Liver (tissue), 9 donors: Measurements from ENCODE around the gene NEK7. TPM values are rescaled to one million over a fixed set of nuclear protein-coding genes. Genes with fewer than 3 reads are reported as not detected.

ENCODE experiments used
- DNase-seq: peaks from one replicate; pipeline ENCODE4 v3.0.0-alpha.2; 2017; ENCODE audit warnings: low spot score
- H3K27ac ChIP-seq, 2 donors: one replicate each; pipeline ENCODE4 v1.7.0; 2013; ENCODE audit warnings: inconsistent platforms in 2 of 2, low read length in 2 of 2, control low read depth in 1 of 2, low read depth in 1 of 2, mild to moderate bottlenecking in 1 of 2
- H3K27me3 ChIP-seq, 4 donors: one replicate each; pipeline versions ENCODE4 v1.6.1 to v1.7.0; 2013; ENCODE audit warnings: low read length in 3 of 4, inconsistent platforms in 1 of 4, mild to moderate bottlenecking in 1 of 4, moderate library complexity in 1 of 4; ENCODE audit not compliant: control insufficient read depth in 4 of 4, insufficient read depth in 4 of 4
- H3K36me3 ChIP-seq, 4 donors: one replicate each; pipeline versions ENCODE4 v1.6.1 to v1.7.0; 2013; ENCODE audit warnings: low read length in 3 of 4, mild to moderate bottlenecking in 3 of 4, low read depth in 1 of 4, moderate library complexity in 1 of 4; ENCODE audit not compliant: control insufficient read depth in 4 of 4, insufficient read depth in 3 of 4
- H3K4me1 ChIP-seq, 4 donors: one replicate each; pipeline versions ENCODE4 v1.6.1 to v1.7.0; 2013; ENCODE audit warnings: low read length in 3 of 4, mild to moderate bottlenecking in 3 of 4, moderate library complexity in 1 of 4; ENCODE audit not compliant: control insufficient read depth in 4 of 4, insufficient read depth in 4 of 4
- H3K4me3 ChIP-seq, 3 donors: one replicate each; pipeline versions ENCODE4 v1.6.1 to v1.7.0; 2013; ENCODE audit warnings: low read length in 3 of 3, control low read depth in 1 of 3, low read depth in 1 of 3, mild to moderate bottlenecking in 1 of 3
- H3K9ac ChIP-seq, 2 donors: one replicate each; pipeline ENCODE4 v1.7.0; 2013; ENCODE audit warnings: low read length in 2 of 2, mild to moderate bottlenecking in 2 of 2, moderate library complexity in 2 of 2, control low read depth in 1 of 2, low read depth in 1 of 2
- H3K9me3 ChIP-seq, 4 donors: one replicate each; pipeline versions ENCODE4 v1.6.1 to v1.7.0; 2013; ENCODE audit warnings: low read length in 3 of 4; ENCODE audit not compliant: control insufficient read depth in 4 of 4
- EGR1 ChIP-seq, 2 donors: IDR thresholded peaks; 2 replicates each; pipeline ENCODE4 v1.6.1; 2016 to 2018; ENCODE audit warnings: antibody characterized with exemption in 2 of 2, low read depth in 2 of 2
- FOXA1 ChIP-seq: IDR thresholded peaks from 2 replicates; pipeline ENCODE4 v1.6.1; 2016; ENCODE audit warnings: antibody characterized with exemption
- FOXA2 ChIP-seq: IDR thresholded peaks from 2 replicates; pipeline ENCODE4 v1.6.1; 2016; ENCODE audit warnings: antibody characterized with exemption
- GABPA ChIP-seq, 2 donors: IDR thresholded peaks in 1 of 2; conservative IDR thresholded peaks in 1 of 2; 2 replicates each; pipeline ENCODE4 v1.6.1; 2016; ENCODE audit warnings: antibody characterized with exemption in 2 of 2, mild to moderate bottlenecking in 1 of 2, moderate library complexity in 1 of 2
- HNF4A ChIP-seq, 2 donors: conservative IDR thresholded peaks; 2 replicates each; pipeline ENCODE4 v1.6.1; 2016; ENCODE audit warnings: antibody characterized with exemption in 2 of 2, mild to moderate bottlenecking in 2 of 2
- HNF4G ChIP-seq: IDR thresholded peaks from 2 replicates; pipeline ENCODE4 v1.6.1; 2016; ENCODE audit warnings: antibody characterized with exemption
- JUND ChIP-seq, 2 donors: IDR thresholded peaks; 2 replicates each; pipeline ENCODE4 v1.6.1; 2016; ENCODE audit warnings: antibody characterized with exemption in 2 of 2
- MAX ChIP-seq: IDR thresholded peaks from 2 replicates; pipeline ENCODE4 v1.6.1; 2016; ENCODE audit warnings: antibody characterized with exemption
- NR2F2 ChIP-seq: IDR thresholded peaks from 2 replicates; pipeline ENCODE4 v1.6.1; 2016; ENCODE audit warnings: antibody characterized with exemption
- RAD21 ChIP-seq, 2 donors: IDR thresholded peaks; 2 replicates each; pipeline ENCODE4 v1.6.1; 2016; ENCODE audit warnings: antibody characterized with exemption in 2 of 2, mild to moderate bottlenecking in 2 of 2
- RXRA ChIP-seq, 2 donors: IDR thresholded peaks; 2 replicates each; pipeline ENCODE4 v1.6.1; 2017 to 2018; ENCODE audit warnings: antibody characterized with exemption in 2 of 2, mild to moderate bottlenecking in 1 of 2
- SP1 ChIP-seq: IDR thresholded peaks from 2 replicates; pipeline ENCODE4 v1.6.1; 2018; ENCODE audit warnings: antibody characterized with exemption, mild to moderate bottlenecking
- TAF1 ChIP-seq: conservative IDR thresholded peaks from 2 replicates; pipeline ENCODE4 v1.6.1; 2016; ENCODE audit warnings: antibody characterized with exemption, mild to moderate bottlenecking
- YY1 ChIP-seq: IDR thresholded peaks from 2 replicates; pipeline ENCODE4 v1.6.1; 2016; ENCODE audit warnings: antibody characterized with exemption, mild to moderate bottlenecking
- ZBTB33 ChIP-seq: IDR thresholded peaks from 2 replicates; pipeline ENCODE4 v1.6.1; 2016; ENCODE audit warnings: antibody characterized with exemption
- WGBS: extraction: QIAGEN DNeasy Blood & Tissue Kit; methylation state at CpG from one replicate; pipeline ENCODE4 v1.1.7; 2013; 5-methylcytosine and 5-hydroxymethylcytosine counted together
- polyA plus RNA-seq, 2 donors: library from polyadenylated mRNA; stranded (reverse) in 1 of 2; unstranded in 1 of 2; fragments of 200-250 nt in 1 of 2; fragments of >200 nt in 1 of 2; fragmentation: Nextera tagmentation in 1 of 2; extraction: Ambion mirVana in 1 of 2; gene quantifications; one replicate each; pipeline versions ENCODE4 v1.2.1 to v1.2.3, GENCODE V29; 2013 to 2015
- total RNA-seq, 2 donors: library from RNA; depleted of rRNA; stranded (reverse); fragments of >200 nt; gene quantifications; one replicate each; pipeline ENCODE4 v1.2.3, GENCODE V29; 2014
- TF ChIP-seq, protein P1 (sequence below): fragments of 150-350 bp; IDR thresholded peaks from 2 replicates; pipeline ENCODE4 v1.5.1; 2017; ENCODE audit warnings: improper control_type of control experiment, low read depth, low read length; ENCODE audit not compliant: missing input control
- TF ChIP-seq, protein P2 (sequence below): IDR thresholded peaks from 2 replicates; pipeline ENCODE4 v1.6.1; 2016; ENCODE audit warnings: antibody characterized with exemption, mild to moderate bottlenecking
- TF ChIP-seq, protein P3 (sequence below): IDR thresholded peaks from 2 replicates; pipeline ENCODE4 v1.6.1; 2016; ENCODE audit warnings: antibody characterized with exemption
- donor health status: healthy.
- donor health status: healthy.
- donor health status: healthy.
- donor health status: healthy.
- donor health status: healthy.

The NEK7 gene
- total and polyA plus RNA-seq, 4 donors: 9.2 to 34.4 (median 20.2) TPM

DNA sequence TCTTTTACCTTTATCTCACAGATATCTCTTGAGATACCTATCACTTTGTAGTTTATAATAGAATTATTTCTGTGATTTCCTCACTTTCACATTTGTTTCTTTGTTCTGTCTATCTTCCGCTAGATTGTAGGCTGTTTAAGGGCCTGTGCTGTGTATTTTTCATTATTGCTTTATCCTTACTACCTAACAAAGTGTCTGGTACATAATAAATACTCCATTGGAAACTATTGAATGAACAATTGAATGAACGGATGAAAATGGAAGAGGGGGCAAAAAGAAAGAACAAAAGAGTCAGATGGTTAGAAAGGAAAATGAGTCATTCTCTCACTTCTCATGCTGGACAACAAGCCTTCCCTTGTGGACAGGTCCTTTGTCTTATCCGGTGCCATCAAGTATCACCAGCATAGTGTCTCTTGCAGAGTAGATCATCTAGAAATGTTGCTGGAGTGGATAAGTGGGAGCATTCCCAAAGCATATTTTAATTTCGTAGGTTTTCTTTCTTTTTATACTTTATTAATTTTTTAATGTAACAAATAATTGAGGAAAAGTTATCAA is 159.8 kb downstream of the NEK7 start:
- no peak for TF ChIP-seq NR2F2
- TF ChIP-seq, protein P1, sequence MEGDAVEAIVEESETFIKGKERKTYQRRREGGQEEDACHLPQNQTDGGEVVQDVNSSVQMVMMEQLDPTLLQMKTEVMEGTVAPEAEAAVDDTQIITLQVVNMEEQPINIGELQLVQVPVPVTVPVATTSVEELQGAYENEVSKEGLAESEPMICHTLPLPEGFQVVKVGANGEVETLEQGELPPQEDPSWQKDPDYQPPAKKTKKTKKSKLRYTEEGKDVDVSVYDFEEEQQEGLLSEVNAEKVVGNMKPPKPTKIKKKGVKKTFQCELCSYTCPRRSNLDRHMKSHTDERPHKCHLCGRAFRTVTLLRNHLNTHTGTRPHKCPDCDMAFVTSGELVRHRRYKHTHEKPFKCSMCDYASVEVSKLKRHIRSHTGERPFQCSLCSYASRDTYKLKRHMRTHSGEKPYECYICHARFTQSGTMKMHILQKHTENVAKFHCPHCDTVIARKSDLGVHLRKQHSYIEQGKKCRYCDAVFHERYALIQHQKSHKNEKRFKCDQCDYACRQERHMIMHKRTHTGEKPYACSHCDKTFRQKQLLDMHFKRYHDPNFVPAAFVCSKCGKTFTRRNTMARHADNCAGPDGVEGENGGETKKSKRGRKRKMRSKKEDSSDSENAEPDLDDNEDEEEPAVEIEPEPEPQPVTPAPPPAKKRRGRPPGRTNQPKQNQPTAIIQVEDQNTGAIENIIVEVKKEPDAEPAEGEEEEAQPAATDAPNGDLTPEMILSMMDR: no peak
- TF ChIP-seq YY1: no peak
- no peak for TF ChIP-seq FOXA2
- no peak for TF ChIP-seq MAX
- no peak for TF ChIP-seq ZBTB33
- TF ChIP-seq RAD21 (IDR thresholded peaks at IDR 0.05): no peak
- no peak for TF ChIP-seq JUND (IDR thresholded peaks at IDR 0.05)
- TF ChIP-seq FOXA1: no peak
- TF ChIP-seq HNF4A (conservative IDR thresholded peaks at IDR 0.05): no peak
- TF ChIP-seq, protein P2, sequence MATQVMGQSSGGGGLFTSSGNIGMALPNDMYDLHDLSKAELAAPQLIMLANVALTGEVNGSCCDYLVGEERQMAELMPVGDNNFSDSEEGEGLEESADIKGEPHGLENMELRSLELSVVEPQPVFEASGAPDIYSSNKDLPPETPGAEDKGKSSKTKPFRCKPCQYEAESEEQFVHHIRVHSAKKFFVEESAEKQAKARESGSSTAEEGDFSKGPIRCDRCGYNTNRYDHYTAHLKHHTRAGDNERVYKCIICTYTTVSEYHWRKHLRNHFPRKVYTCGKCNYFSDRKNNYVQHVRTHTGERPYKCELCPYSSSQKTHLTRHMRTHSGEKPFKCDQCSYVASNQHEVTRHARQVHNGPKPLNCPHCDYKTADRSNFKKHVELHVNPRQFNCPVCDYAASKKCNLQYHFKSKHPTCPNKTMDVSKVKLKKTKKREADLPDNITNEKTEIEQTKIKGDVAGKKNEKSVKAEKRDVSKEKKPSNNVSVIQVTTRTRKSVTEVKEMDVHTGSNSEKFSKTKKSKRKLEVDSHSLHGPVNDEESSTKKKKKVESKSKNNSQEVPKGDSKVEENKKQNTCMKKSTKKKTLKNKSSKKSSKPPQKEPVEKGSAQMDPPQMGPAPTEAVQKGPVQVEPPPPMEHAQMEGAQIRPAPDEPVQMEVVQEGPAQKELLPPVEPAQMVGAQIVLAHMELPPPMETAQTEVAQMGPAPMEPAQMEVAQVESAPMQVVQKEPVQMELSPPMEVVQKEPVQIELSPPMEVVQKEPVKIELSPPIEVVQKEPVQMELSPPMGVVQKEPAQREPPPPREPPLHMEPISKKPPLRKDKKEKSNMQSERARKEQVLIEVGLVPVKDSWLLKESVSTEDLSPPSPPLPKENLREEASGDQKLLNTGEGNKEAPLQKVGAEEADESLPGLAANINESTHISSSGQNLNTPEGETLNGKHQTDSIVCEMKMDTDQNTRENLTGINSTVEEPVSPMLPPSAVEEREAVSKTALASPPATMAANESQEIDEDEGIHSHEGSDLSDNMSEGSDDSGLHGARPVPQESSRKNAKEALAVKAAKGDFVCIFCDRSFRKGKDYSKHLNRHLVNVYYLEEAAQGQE: no peak
- TF ChIP-seq RXRA (IDR thresholded peaks at IDR 0.05): no peak
- no peak for TF ChIP-seq EGR1 (IDR thresholded peaks at IDR 0.05; ENCODE audit: low read depth in 2 of 2)
- TF ChIP-seq TAF1: no peak
- Histone ChIP-seq H3K9me3 (no peaks in the 10 kb centered on the region), H3K4me1 (no peaks in the 10 kb centered on the region), H3K27ac (no peak overlapping the region), H3K27me3 (no peaks in the 10 kb centered on the region), H3K36me3 (peaks cover 0 to 7% (median 4%) of the 10 kb centered on the region in 4 donors), H3K9ac (no peak overlapping the region), H3K4me3 (no peak overlapping the region)
- WGBS: 97% methylated on average over 4 of the region's 4 CpGs
- DNase-seq: no peak

DNA sequence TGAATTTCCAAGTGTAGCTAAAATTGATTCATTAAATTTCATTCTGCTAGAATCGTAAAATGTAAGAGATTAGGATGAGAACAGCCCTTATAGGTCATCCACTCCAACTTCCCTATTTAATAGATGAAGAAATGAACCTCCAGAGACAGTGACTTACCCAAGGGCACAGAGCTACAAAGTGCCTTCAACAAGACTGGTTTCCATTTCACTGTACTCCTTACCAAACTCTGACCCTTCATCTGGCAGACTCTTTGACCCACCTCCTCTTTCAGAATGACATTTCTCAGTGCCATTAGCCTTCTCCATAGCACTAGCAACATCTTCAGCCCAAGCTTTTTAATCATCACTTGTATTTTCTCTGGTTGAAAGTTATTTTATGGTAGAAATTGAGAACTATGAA is 161.3 kb downstream of the NEK7 start:
- Histone ChIP-seq H3K27ac (no peak overlapping the region), H3K4me1 (no peaks in the 10 kb centered on the region), H3K9ac (no peak overlapping the region), H3K36me3 (peaks cover 0 to 7% (median 6%) of the 10 kb centered on the region in 4 donors), H3K9me3 (no peaks in the 10 kb centered on the region), H3K4me3 (no peak overlapping the region), H3K27me3 (no peaks in the 10 kb centered on the region)
- no peak for DNase-seq
- 96% methylated on average over 1 of the region's 1 CpG for WGBS
- TF ChIP-seq NR2F2: no peak
- TF ChIP-seq SP1: no peak
- no peak for TF ChIP-seq MAX
- TF ChIP-seq RAD21 (IDR thresholded peaks at IDR 0.05): no peak
- TF ChIP-seq FOXA1: no peak
- TF ChIP-seq HNF4G: no peak
- no peak for TF ChIP-seq YY1
- TF ChIP-seq HNF4A (conservative IDR thresholded peaks at IDR 0.05): no peak
- TF ChIP-seq FOXA2: no peak
- TF ChIP-seq, protein P1: no peak
- TF ChIP-seq GABPA (IDR thresholded peaks at IDR 0.05 in 1 of 2, conservative IDR thresholded peaks at IDR 0.05 in 1 of 2): no peak
- TF ChIP-seq ZBTB33: no peak
- no peak for TF ChIP-seq RXRA (IDR thresholded peaks at IDR 0.05)
- no peak for TF ChIP-seq TAF1
- no peak for TF ChIP-seq JUND (IDR thresholded peaks at IDR 0.05)
- TF ChIP-seq, protein P3, sequence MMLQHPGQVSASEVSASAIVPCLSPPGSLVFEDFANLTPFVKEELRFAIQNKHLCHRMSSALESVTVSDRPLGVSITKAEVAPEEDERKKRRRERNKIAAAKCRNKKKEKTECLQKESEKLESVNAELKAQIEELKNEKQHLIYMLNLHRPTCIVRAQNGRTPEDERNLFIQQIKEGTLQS: no peak
